H1 (cell line): Measurements from ENCODE around the gene PLVAP. TPM values are rescaled to one million over a fixed set of nuclear protein-coding genes. Genes with fewer than 3 reads are reported as not detected.

ENCODE experiments used
- CTCF ChIA-PET: fragments of 300-600 bp; sonication (Branson Sonifier 250); formaldehyde crosslinking; loops from one replicate; lab custom pipeline; 2021; ENCODE audit not compliant: partially characterized antibody; lab: Charles Lee
- POLR2A ChIA-PET: fragments of 300-600 bp; sonication (Branson Sonifier 250); formaldehyde crosslinking; loops from one replicate; lab custom pipeline; 2021; ENCODE audit warnings: inconsistent platforms; ENCODE audit not compliant: partially characterized antibody; lab: Charles Lee
- DNase-seq, 2 experiments: peaks; one replicate each; pipeline versions ENCODE4 v3.0.0 to v3.0.0-alpha.2; 2010 to 2022; ENCODE audit warnings: low spot score in 2 of 2, low read depth in 1 of 2, mixed read lengths in 1 of 2
- FAIRE-seq: peaks from 2 replicates; lab custom pipeline; 2011; peaks lifted over from hg19 to GRCh38; lab: Jason Lieb, UNC
- H2AFZ ChIP-seq: 2 replicates; pipeline ENCODE4 v1.8.1; 2012; ENCODE audit warnings: low read length, inconsistent platforms
- H2AK5ac ChIP-seq: 2 replicates; pipeline ENCODE4 v1.6.1; 2013; ENCODE audit warnings: low read depth, low read length
- H2BK120ac ChIP-seq: replicated peaks from 2 replicates; pipeline ENCODE3; 2013; ENCODE audit warnings: low read depth, low read length, inconsistent platforms
- H2BK12ac ChIP-seq: 2 replicates; pipeline ENCODE4 v1.6.1; 2013; ENCODE audit warnings: low read depth, low read length
- H2BK15ac ChIP-seq: 2 replicates; pipeline ENCODE4 v1.6.1; 2013; ENCODE audit warnings: low read length
- H2BK20ac ChIP-seq: 2 replicates; pipeline ENCODE4 v1.6.1; 2013; ENCODE audit warnings: low read length
- H2BK5ac ChIP-seq: 2 replicates; pipeline ENCODE4 v1.6.1; 2013; ENCODE audit warnings: low read depth, low read length
- H3K14ac ChIP-seq: 2 replicates; pipeline ENCODE4 v1.6.1; 2013; ENCODE audit warnings: inconsistent platforms; ENCODE audit not compliant: insufficient read length
- H3K18ac ChIP-seq: 2 replicates; pipeline ENCODE4 v1.6.1; 2013; ENCODE audit warnings: low read length; ENCODE audit errors: extremely low read depth
- H3K23ac ChIP-seq: 2 replicates; pipeline ENCODE4 v1.6.1; 2013; ENCODE audit warnings: inconsistent platforms; ENCODE audit not compliant: insufficient read length
- H3K23me2 ChIP-seq: 2 replicates; pipeline ENCODE4 v1.6.1; 2013; ENCODE audit warnings: low read depth, low read length
- H3K27ac ChIP-seq: 2 replicates; pipeline ENCODE4 v1.6.1; 2011; ENCODE audit warnings: low read depth, low read length, inconsistent platforms
- H3K27me3 ChIP-seq, 4 experiments: replicated peaks in 1 of 4; 1 replicate in 1 of 4; 2 replicates in 3 of 4; pipeline versions ENCODE4 v1.6.1 to v1.8.1; 2011 to 2013; ENCODE audit warnings: low read length in 3 of 4, mild to moderate bottlenecking in 3 of 4, inconsistent platforms in 2 of 4, mixed read lengths in 2 of 4, moderate library complexity in 1 of 4; ENCODE audit not compliant: control insufficient read depth in 3 of 4, insufficient read depth in 3 of 4; ENCODE audit errors: extremely low read depth in 1 of 4
- H3K36me3 ChIP-seq, 4 experiments: 2 replicates each; pipeline versions ENCODE4 v1.6.1 to v1.8.1; 2011 to 2013; ENCODE audit warnings: mild to moderate bottlenecking in 4 of 4, low read length in 3 of 4, moderate library complexity in 2 of 4, control low read depth in 1 of 4, inconsistent platforms in 1 of 4; ENCODE audit not compliant: insufficient read depth in 4 of 4, control insufficient read depth in 2 of 4
- H3K4ac ChIP-seq: replicated peaks from 2 replicates; pipeline ENCODE3; 2013; ENCODE audit warnings: low read length, low read depth, mixed read lengths, inconsistent platforms; ENCODE audit not compliant: insufficient read length
- H3K4me1 ChIP-seq, 4 experiments: replicated peaks in 1 of 4; 1 replicate in 1 of 4; 2 replicates in 3 of 4; pipeline versions ENCODE4 v1.6.1 to v1.8.1; 2011 to 2013; ENCODE audit warnings: low read length in 3 of 4, inconsistent platforms in 2 of 4, mixed read lengths in 1 of 4; ENCODE audit not compliant: insufficient read depth in 4 of 4, control insufficient read depth in 3 of 4
- H3K4me2 ChIP-seq, 2 experiments: 2 replicates each; pipeline versions ENCODE4 v1.6.1 to v1.8.1; 2011 to 2013; ENCODE audit warnings: low read depth in 2 of 2, low read length in 2 of 2, control low read depth in 1 of 2, inconsistent platforms in 1 of 2, mild to moderate bottlenecking in 1 of 2; ENCODE audit not compliant: insufficient read depth in 1 of 2
- H3K4me3 ChIP-seq, 4 experiments: fragments of 200-600, 300-600 bp in 1 of 4; sonication (generic), shearing (Covaris generic), sonication (Bioruptor Twin) in 1 of 4; 2 replicates each; pipeline versions ENCODE4 v1.5.1 to v1.8.1; 2011 to 2016; ENCODE audit warnings: low read length in 4 of 4, low read depth in 3 of 4, control low read depth in 2 of 4, inconsistent platforms in 2 of 4, mild to moderate bottlenecking in 2 of 4, mixed read lengths in 1 of 4, moderate library complexity in 1 of 4; ENCODE audit not compliant: insufficient read depth in 2 of 4; ENCODE audit errors: extremely low read depth in 1 of 4
- H3K56ac ChIP-seq: replicated peaks from 2 replicates; pipeline ENCODE3; 2013; ENCODE audit warnings: low read depth, mild to moderate bottlenecking, mixed read lengths, low read length, inconsistent platforms; ENCODE audit not compliant: insufficient read length
- H3K79me1 ChIP-seq: 2 replicates; pipeline ENCODE4 v1.6.1; 2013; ENCODE audit warnings: low read depth, low read length, control low read depth
- H3K79me2 ChIP-seq, 2 experiments: 2 replicates each; pipeline versions ENCODE4 v1.6.1 to v1.8.1; 2012 to 2013; ENCODE audit warnings: low read length in 2 of 2, mild to moderate bottlenecking in 2 of 2, inconsistent platforms in 1 of 2; ENCODE audit not compliant: insufficient read depth in 2 of 2, control insufficient read depth in 1 of 2
- H3K9ac ChIP-seq, 4 experiments: replicated peaks in 1 of 4; 1 replicate in 1 of 4; 2 replicates in 3 of 4; pipeline versions ENCODE4 v1.6.1 to v1.8.1; 2011 to 2013; ENCODE audit warnings: low read depth in 3 of 4, low read length in 3 of 4, control low read depth in 2 of 4, mild to moderate bottlenecking in 2 of 4, moderate library complexity in 2 of 4, inconsistent platforms in 1 of 4; ENCODE audit errors: extremely low read depth in 1 of 4
- H3K9me3 ChIP-seq, 2 experiments: 2 replicates each; pipeline versions ENCODE4 v1.6.1 to v1.8.1; 2012 to 2013; ENCODE audit warnings: mild to moderate bottlenecking in 2 of 2, moderate library complexity in 2 of 2, control low read depth in 1 of 2, inconsistent platforms in 1 of 2, low read depth in 1 of 2, low read length in 1 of 2, mixed read lengths in 1 of 2; ENCODE audit not compliant: insufficient read depth in 2 of 2
- H4K20me1 ChIP-seq, 2 experiments: replicated peaks in 1 of 2; 2 replicates each; pipeline versions ENCODE3 to v1.8.1; 2011 to 2013; ENCODE audit warnings: inconsistent platforms in 2 of 2, low read length in 2 of 2, mild to moderate bottlenecking in 1 of 2; ENCODE audit not compliant: insufficient read depth in 2 of 2, control insufficient read depth in 1 of 2
- H4K5ac ChIP-seq: 2 replicates; pipeline ENCODE4 v1.6.1; 2013; ENCODE audit warnings: low read length, low read depth, mixed read lengths, inconsistent platforms; ENCODE audit not compliant: insufficient read length
- H4K8ac ChIP-seq: 2 replicates; pipeline ENCODE4 v1.8.0; 2013; ENCODE audit warnings: mild to moderate bottlenecking, moderate library complexity, low read length, inconsistent platforms; ENCODE audit not compliant: insufficient read depth; ENCODE audit errors: extremely low read depth
- H4K91ac ChIP-seq: replicated peaks from 2 replicates; pipeline ENCODE3; 2013; ENCODE audit warnings: low read length, mixed read lengths, inconsistent platforms; ENCODE audit not compliant: insufficient read length
- CEBPB ChIP-seq: IDR thresholded peaks from 2 replicates; pipeline ENCODE4 v1.6.1; 2012; ENCODE audit warnings: low read depth, low read length
- CREB1 ChIP-seq: IDR thresholded peaks from 2 replicates; pipeline ENCODE4 v1.6.1; 2012; ENCODE audit warnings: inconsistent platforms
- FOSL1 ChIP-seq: IDR thresholded peaks from 2 replicates; pipeline ENCODE4 v1.6.1; 2011; ENCODE audit warnings: mild to moderate bottlenecking, low read depth, low read length, moderate library complexity; ENCODE audit not compliant: insufficient read depth
- HDAC2 ChIP-seq, 2 experiments: fragments of 300-600 bp in 1 of 2; sonication (generic) in 1 of 2; IDR thresholded peaks; 2 replicates each; pipeline ENCODE4 v1.6.1; 2011 to 2012; ENCODE audit warnings: low read depth in 2 of 2, low read length in 2 of 2, mild to moderate bottlenecking in 2 of 2, moderate library complexity in 2 of 2, borderline replicate concordance in 1 of 2, inconsistent platforms in 1 of 2
- PHF8 ChIP-seq: fragments of 200-600 bp; sonication (generic); conservative IDR thresholded peaks from 2 replicates; pipeline ENCODE4 v1.7.1; 2012; ENCODE audit warnings: low read depth, mild to moderate bottlenecking, inconsistent platforms, low read length, moderate library complexity
- POLR2A ChIP-seq, 2 experiments: IDR thresholded peaks; 1 replicate in 1 of 2; 2 replicates in 1 of 2; pipeline ENCODE4 v1.6.1; 2011; ENCODE audit warnings: low read depth in 2 of 2, low read length in 2 of 2, mild to moderate bottlenecking in 2 of 2; ENCODE audit errors: control extremely low read depth in 1 of 2
- RAD21 ChIP-seq, 2 experiments: IDR thresholded peaks in 1 of 2; conservative IDR thresholded peaks in 1 of 2; 2 replicates each; pipeline ENCODE4 v1.6.1; 2011; ENCODE audit warnings: low read depth in 2 of 2, low read length in 2 of 2, improper control_type of control experiment in 1 of 2, inconsistent platforms in 1 of 2, mild to moderate bottlenecking in 1 of 2, moderate library complexity in 1 of 2
- TAF7 ChIP-seq: optimal IDR thresholded peaks from 2 replicates; pipeline ENCODE3; 2011; ENCODE audit warnings: low read depth, mild to moderate bottlenecking, inconsistent platforms, low read length, moderate library complexity, borderline replicate concordance
- WGBS, 2 experiments: shearing (Covaris generic) in 1 of 2; methylation state at CpG; one replicate each; pipeline versions ENCODE4 v1.1.6 to v1.1.7; 2013 to 2015; ENCODE audit warnings: low lambda C conversion rate in 2 of 2, mixed read lengths in 2 of 2, inconsistent platforms in 1 of 2, low coverage in 1 of 2, missing lambda C conversion rate in 1 of 2; ENCODE audit not compliant: insufficient replicate concordance in 2 of 2, insufficient coverage in 1 of 2, insufficient read length in 1 of 2; ENCODE audit errors: extremely low coverage in 1 of 2, missing lambda C conversion rate in 1 of 2; 5-methylcytosine and 5-hydroxymethylcytosine counted together
- polyA plus RNA-seq, 7 experiments: library from polyadenylated mRNA; depleted of rRNA in 3 of 7; stranded (reverse) in 5 of 7; unstranded in 2 of 7; fragments of >200 nt in 5 of 7; fragments of 200-250 nt in 2 of 7; gene quantifications; 1 replicate in 5 of 7; 2 replicates in 1 of 7; 4 replicates in 1 of 7; pipeline versions ENCODE4 v1.2.1 to v1.2.3, GENCODE V29; 2011 to 2013; ENCODE audit warnings: missing spikeins in 2 of 7, mixed read lengths in 2 of 7
- total RNA-seq: library from RNA; stranded (reverse); fragmentation: NEBNext Ultra II Directional; extraction: Animal tissue kit (Norgen Biotek cat#: 25700); gene quantifications from 2 replicates; pipeline ENCODE4 v1.2.1, GENCODE V29; 2021
- TF ChIP-seq, protein P1 (sequence below): IDR thresholded peaks from 2 replicates; pipeline ENCODE4 v1.6.1; 2012; ENCODE audit warnings: low read length, inconsistent platforms

The PLVAP gene
- total and polyA plus RNA-seq, 2 of the 8 experiments (the other 6 are each of a cell fraction or from before 2014, with no cell fraction given) = 0.32 TPM; not detected in 1

DNA sequence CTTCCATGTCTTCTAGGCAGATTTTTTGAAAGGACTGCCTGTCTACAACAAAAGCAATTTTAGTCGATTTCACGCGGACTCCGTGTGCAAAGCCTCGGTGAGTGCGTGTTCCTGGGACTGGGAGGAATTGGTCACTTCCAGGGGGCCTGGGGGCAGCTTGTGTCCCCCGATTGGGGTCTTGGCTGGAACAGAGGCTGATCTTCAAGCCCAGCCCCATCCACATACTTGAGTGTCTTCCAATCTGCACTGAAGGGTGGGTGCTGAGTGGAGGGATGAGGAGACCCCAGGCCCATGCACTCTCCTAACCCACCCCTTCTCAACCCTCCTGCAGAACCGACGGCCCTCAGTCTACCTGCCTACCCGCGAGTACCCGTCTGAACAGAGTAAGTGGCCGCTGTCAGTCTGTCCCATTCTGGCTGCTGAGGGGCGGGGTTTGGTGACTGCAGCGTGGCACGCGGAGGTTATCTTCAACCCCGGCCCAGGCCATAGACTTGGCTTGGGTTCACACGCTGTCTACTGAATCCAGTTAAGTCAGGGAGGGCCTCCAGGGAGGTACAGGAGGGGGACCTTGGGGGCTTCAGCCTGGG, 63.0 kb downstream of the PLVAP start:
- Histone ChIP-seq H3K4me3 (no peak overlapping the region), H2BK12ac (no peak overlapping the region), H3K23ac (no peak overlapping the region), H4K20me1 (peaks cover 0 to 14% of the 10 kb centered on the region in 2 experiments), H3K18ac (no peak overlapping the region), H3K23me2 (peaks cover 5% of the 10 kb centered on the region), H3K4me1 (peaks cover 2 to 13% (median 5%) of the 10 kb centered on the region in 4 experiments; a peak in 5 of 7 replicates), H3K4ac (no peak overlapping the region), H4K5ac (no peak overlapping the region), H3K27me3 (no peaks in the 10 kb centered on the region), H3K36me3 (peaks cover 4 to 21% (median 12%) of the 10 kb centered on the region in 4 experiments), H2BK120ac (no peak overlapping the region), H3K27ac (no peak overlapping the region), H3K9me3 (no peaks in the 10 kb centered on the region), H2BK15ac (no peak overlapping the region), H3K79me1 (peaks cover 21% of the 10 kb centered on the region), H4K8ac (no peak overlapping the region), H2BK20ac (no peak overlapping the region), H2BK5ac (no peak overlapping the region), H3K56ac (no peak overlapping the region), H4K91ac (no peak overlapping the region), H3K4me2 (no peak overlapping the region), H2AK5ac (no peak overlapping the region), H3K79me2 (peaks cover 8 to 32% of the 10 kb centered on the region in 2 experiments; a peak in 3 of 4 replicates), H2AFZ (no peak overlapping the region), H3K14ac (no peak overlapping the region), H3K9ac (no peak overlapping the region)
- WGBS, 2 experiments = 94% methylated on average over 19 of the region's 19 CpGs; no CpG with 5 or more reads in 1 of the 2 experiments
- no peak for FAIRE-seq
- POLR2A ChIA-PET = interaction anchor here (1.2 to 18.5 kb wide), 3 partner anchors 8 to 21 kb away, joined by 5 to 329 read pairs (median 9); partner anchors contain the start of gene ANO8
- no peak for DNase-seq
- CTCF ChIA-PET = interaction anchor here (1.6 kb wide), 1 partner anchor 8 kb away, joined by 4 read pairs; no protein-coding TSS in a partner anchor
- TF ChIP-seq, protein P1, sequence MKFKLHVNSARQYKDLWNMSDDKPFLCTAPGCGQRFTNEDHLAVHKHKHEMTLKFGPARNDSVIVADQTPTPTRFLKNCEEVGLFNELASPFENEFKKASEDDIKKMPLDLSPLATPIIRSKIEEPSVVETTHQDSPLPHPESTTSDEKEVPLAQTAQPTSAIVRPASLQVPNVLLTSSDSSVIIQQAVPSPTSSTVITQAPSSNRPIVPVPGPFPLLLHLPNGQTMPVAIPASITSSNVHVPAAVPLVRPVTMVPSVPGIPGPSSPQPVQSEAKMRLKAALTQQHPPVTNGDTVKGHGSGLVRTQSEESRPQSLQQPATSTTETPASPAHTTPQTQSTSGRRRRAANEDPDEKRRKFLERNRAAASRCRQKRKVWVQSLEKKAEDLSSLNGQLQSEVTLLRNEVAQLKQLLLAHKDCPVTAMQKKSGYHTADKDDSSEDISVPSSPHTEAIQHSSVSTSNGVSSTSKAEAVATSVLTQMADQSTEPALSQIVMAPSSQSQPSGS = no peak
- TF ChIP-seq FOSL1 (no peak), TAF7 (no peak), CREB1 (no peak), RAD21 (IDR thresholded peaks at IDR 0.05 in 1 of 2, conservative IDR thresholded peaks at IDR 0.05 in 1 of 2; ENCODE audit: low read depth in 2 of 2, low read length in 2 of 2) (no peak), POLR2A (IDR thresholded peaks at IDR 0.05; ENCODE audit: control extremely low read depth in 1 of 2, low read depth in 2 of 2, low read length in 2 of 2) (no peak), CEBPB (no peak), PHF8 (no peak), HDAC2 (IDR thresholded peaks at IDR 0.05; ENCODE audit: borderline replicate concordance in 1 of 2, low read depth in 2 of 2, low read length in 2 of 2) (no peak)
